ENCODE measurements around the gene RNF43.

RNF43 gene

DNA sequence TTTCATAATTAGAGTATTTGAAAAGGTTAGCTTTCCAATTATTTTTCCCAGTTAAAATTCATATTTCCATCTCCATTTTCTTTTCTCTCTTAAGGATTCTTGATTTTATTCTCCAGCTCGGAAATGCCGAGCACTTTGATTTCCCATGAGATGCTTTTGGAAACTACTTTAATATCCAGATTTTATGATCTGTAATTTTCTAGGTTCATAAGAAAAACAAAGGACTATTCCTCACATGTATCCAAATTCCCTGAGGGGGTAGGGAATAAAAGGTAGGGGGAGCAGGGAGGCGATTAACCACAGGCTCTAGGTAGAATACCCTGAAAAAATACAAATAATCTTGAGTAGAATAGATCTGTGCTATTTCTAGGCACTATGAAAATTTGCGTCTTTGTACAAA, 938 bp downstream of the RNF43 start:
- TF ChIP-seq, protein P1, sequence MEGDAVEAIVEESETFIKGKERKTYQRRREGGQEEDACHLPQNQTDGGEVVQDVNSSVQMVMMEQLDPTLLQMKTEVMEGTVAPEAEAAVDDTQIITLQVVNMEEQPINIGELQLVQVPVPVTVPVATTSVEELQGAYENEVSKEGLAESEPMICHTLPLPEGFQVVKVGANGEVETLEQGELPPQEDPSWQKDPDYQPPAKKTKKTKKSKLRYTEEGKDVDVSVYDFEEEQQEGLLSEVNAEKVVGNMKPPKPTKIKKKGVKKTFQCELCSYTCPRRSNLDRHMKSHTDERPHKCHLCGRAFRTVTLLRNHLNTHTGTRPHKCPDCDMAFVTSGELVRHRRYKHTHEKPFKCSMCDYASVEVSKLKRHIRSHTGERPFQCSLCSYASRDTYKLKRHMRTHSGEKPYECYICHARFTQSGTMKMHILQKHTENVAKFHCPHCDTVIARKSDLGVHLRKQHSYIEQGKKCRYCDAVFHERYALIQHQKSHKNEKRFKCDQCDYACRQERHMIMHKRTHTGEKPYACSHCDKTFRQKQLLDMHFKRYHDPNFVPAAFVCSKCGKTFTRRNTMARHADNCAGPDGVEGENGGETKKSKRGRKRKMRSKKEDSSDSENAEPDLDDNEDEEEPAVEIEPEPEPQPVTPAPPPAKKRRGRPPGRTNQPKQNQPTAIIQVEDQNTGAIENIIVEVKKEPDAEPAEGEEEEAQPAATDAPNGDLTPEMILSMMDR (conservative IDR thresholded peaks at IDR 0.05; ENCODE audit: low read depth), result no peak
- no peak for DNase-seq (ENCODE audit: low spot score)
- POLR2A ChIA-PET (ENCODE audit: low non-redundant PET), result interaction anchor here (1.7 to 2.0 kb wide), 2 partner anchors 64 kb away, joined by 7 to 21 read pairs; partner anchors contain the start of gene SUPT4H1
- H3K27ac ChIP-seq, result no peak overlapping the region
- CTCF ChIA-PET, result interaction anchor here (1.2 kb wide), 1 partner anchor 99 kb away, joined by 3 read pairs; no protein-coding TSS in a partner anchor

- POLR2A ChIA-PET (ENCODE audit: low non-redundant PET), result interaction anchor here (2.0 kb wide), 1 partner anchor 63 kb away, joined by 7 read pairs; the partner anchor contains the start of gene SUPT4H1
- peak overlapping the region; percentile 71 for H3K27ac ChIP-seq
- TF ChIP-seq, protein P1 (conservative IDR thresholded peaks at IDR 0.05; ENCODE audit: low read depth), result no peak
- CTCF ChIA-PET, result interaction anchor here (0.7 to 1.2 kb wide), 2 partner anchors 98 to 1731 kb away, joined by 3 read pairs; no protein-coding TSS in a partner anchor
- no peak for DNase-seq (ENCODE audit: low spot score)
These were observed 1.8 kb downstream of the RNF43 start for GRCh38 chr17:58415371-58416055.

- POLR2A ChIA-PET (ENCODE audit: low non-redundant PET), result interaction anchor here (2.0 kb wide), 1 partner anchor 63 kb away, joined by 7 read pairs; the partner anchor contains the start of gene SUPT4H1
- no peak overlapping the region for H3K27ac ChIP-seq
- TF ChIP-seq, protein P1 (conservative IDR thresholded peaks at IDR 0.05; ENCODE audit: low read depth), result no peak
- DNase-seq (ENCODE audit: low spot score), result no peak
- CTCF ChIA-PET, result no interaction called here
These were observed 2.7 kb downstream of the RNF43 start for GRCh38 chr17:58414596-58414997.

GRCh38 chr17:58413684-58414083, 3.6 kb downstream of the RNF43 start:
- DNase-seq (ENCODE audit: low spot score), result no peak
- no peak overlapping the region for H3K27ac ChIP-seq
- CTCF ChIA-PET, result interaction anchor here (0.7 kb wide), 2 partner anchors 58 to 1684 kb away, joined by 3 read pairs; no protein-coding TSS in a partner anchor
- TF ChIP-seq, protein P1 (conservative IDR thresholded peaks at IDR 0.05; ENCODE audit: low read depth), result no peak
- POLR2A ChIA-PET (ENCODE audit: low non-redundant PET), result interaction anchor here (1.3 kb wide), 1 partner anchor 61 kb away, joined by 4 read pairs; the partner anchor contains the start of gene SUPT4H1

- TF ChIP-seq, protein P1 (conservative IDR thresholded peaks at IDR 0.05; ENCODE audit: low read depth), result no peak
These were observed 4.3 kb downstream of the RNF43 start for GRCh38 chr17:58412961-58413586.

GRCh38 chr17:58412064-58412703, 5.2 kb downstream of the RNF43 start:
- TF ChIP-seq, protein P1 (conservative IDR thresholded peaks at IDR 0.05; ENCODE audit: low read depth), result no peak
- no peak for DNase-seq (ENCODE audit: low spot score)
- CTCF ChIA-PET, result no interaction called here
- POLR2A ChIA-PET (ENCODE audit: low non-redundant PET), result no interaction called here
- H3K27ac ChIP-seq, result no peak overlapping the region

More at GRCh38 chr17:58412961-58413586, 4.3 kb downstream of the RNF43 start:
- DNase-seq (ENCODE audit: low spot score), result no peak
- POLR2A ChIA-PET (ENCODE audit: low non-redundant PET), result interaction anchor here (1.3 kb wide), 1 partner anchor 60 kb away, joined by 4 read pairs; the partner anchor contains the start of gene SUPT4H1
- no peak overlapping the region for H3K27ac ChIP-seq
- CTCF ChIA-PET, result interaction anchor here (0.7 kb wide), 2 partner anchors 57 to 1684 kb away, joined by 3 read pairs; no protein-coding TSS in a partner anchor
